K562 (cell line): ENCODE results near the gene TJP3. TPM values are rescaled to one million over a fixed set of nuclear protein-coding genes. Genes with fewer than 3 reads are reported as not detected.
A peak's percentile ranks its signal among the peaks of the same experiment; 100 is the strongest.

Experiments used
- ATAC-seq: fragments of 200-7000 bp; cut with Tn5 transposase; 3 replicates; pipeline ENCODE4 v1.9.1; 2020; ENCODE audit warnings: moderate library complexity
- BruUV-seq: library from RNA; stranded (reverse); fragments of 400-500 nt; replicated peaks from 2 replicates; lab custom pipeline; 2021; lab: Mats Ljungman, UMichigan
- CTCF ChIA-PET: fragments of 300-600 bp; formaldehyde crosslinking; extraction: SDS; loops from one replicate; lab custom pipeline; 2021; ENCODE audit warnings: low intra/inter-chr PET ratio; lab: Yijun Ruan, JAX
- POLR2A ChIA-PET: fragments of 300-600, 350-650 bp; sonication (Branson Sonifier 250); formaldehyde crosslinking; extraction: SDS; loops from one replicate; lab custom pipeline; 2021; ENCODE audit warnings: antibody characterized with exemption, inconsistent platforms; lab: Yijun Ruan, JAX
- DNase-seq, 4 experiments: peaks; one replicate each; pipeline versions ENCODE4 v3.0.0 to v3.0.0-alpha.2; 2011 to 2018; ENCODE audit warnings: low spot score in 3 of 4, mixed read lengths in 3 of 4; ENCODE audit errors: extremely low read depth in 1 of 4
- FAIRE-seq: peaks from 2 replicates; lab custom pipeline; 2011; peaks lifted over from hg19 to GRCh38; lab: Jason Lieb, UNC
- H2AFZ ChIP-seq: 2 replicates; pipeline ENCODE4 v1.6.0; 2011; ENCODE audit warnings: low read depth, low read length, control low read depth, inconsistent platforms
- H3K27ac ChIP-seq: fragments of 200-600 bp; 3 replicates; pipeline ENCODE4 v1.8.0; 2011; ENCODE audit warnings: low read depth, mild to moderate bottlenecking, control low read depth, inconsistent platforms, low read length, moderate library complexity, mixed read lengths; ENCODE audit errors: extremely low read depth
- H3K27me3 ChIP-seq, 2 experiments: fragments of 300-600 bp in 1 of 2; 2 replicates in 1 of 2; 3 replicates in 1 of 2; pipeline versions ENCODE4 v1.6.0 to v1.8.0; 2011; ENCODE audit warnings: inconsistent platforms in 2 of 2, low read length in 2 of 2, mild to moderate bottlenecking in 1 of 2, mixed read lengths in 1 of 2, moderate library complexity in 1 of 2; ENCODE audit not compliant: control insufficient read depth in 2 of 2, insufficient read depth in 2 of 2
- H3K36me3 ChIP-seq: fragments of 300-600 bp; 3 replicates; pipeline ENCODE4 v1.8.0; 2011; ENCODE audit warnings: mild to moderate bottlenecking, low read length, inconsistent platforms; ENCODE audit not compliant: control insufficient read depth, insufficient read depth
- H3K4me1 ChIP-seq, 2 experiments: fragments of 200-600 bp in 1 of 2; replicated peaks in 1 of 2; 2 replicates in 1 of 2; 3 replicates in 1 of 2; pipeline versions ENCODE4 v1.5.1 to v1.8.0; 2011; ENCODE audit warnings: inconsistent platforms in 2 of 2, low read length in 2 of 2, mild to moderate bottlenecking in 1 of 2, mixed read lengths in 1 of 2, moderate library complexity in 1 of 2; ENCODE audit not compliant: control insufficient read depth in 2 of 2, insufficient read depth in 2 of 2
- H3K4me2 ChIP-seq: 2 replicates; pipeline ENCODE4 v1.6.1; 2011; ENCODE audit warnings: low read length, control low read depth, inconsistent platforms, mixed read lengths; ENCODE audit not compliant: insufficient read depth
- H3K4me3 ChIP-seq: fragments of 200-600 bp; sonication (generic), shearing (Covaris generic); 2 replicates; pipeline ENCODE4 v1.5.1; 2016; ENCODE audit warnings: control low read depth, inconsistent platforms
- H3K79me2 ChIP-seq: fragments of 200-600 bp; 3 replicates; pipeline ENCODE4 v1.8.0; 2011; ENCODE audit warnings: low read length, inconsistent platforms; ENCODE audit not compliant: control insufficient read depth, insufficient read depth
- H3K9ac ChIP-seq, 2 experiments: 2 replicates each; pipeline versions ENCODE4 v1.6.0 to v1.6.1; 2011; ENCODE audit warnings: low read depth in 2 of 2, low read length in 2 of 2, control low read depth in 1 of 2, inconsistent platforms in 1 of 2, mild to moderate bottlenecking in 1 of 2, mixed read lengths in 1 of 2; ENCODE audit not compliant: insufficient read depth in 1 of 2
- H3K9me1 ChIP-seq: one replicate; pipeline ENCODE4 v1.6.0; 2011; ENCODE audit warnings: inconsistent platforms, mild to moderate bottlenecking, low read length, moderate library complexity; ENCODE audit not compliant: control insufficient read depth, insufficient read depth
- H3K9me3 ChIP-seq: replicated peaks from 2 replicates; pipeline ENCODE4 v1.5.1; 2011; ENCODE audit warnings: low read depth, low read length, inconsistent platforms; ENCODE audit not compliant: control insufficient read depth, insufficient read depth
- H4K20me1 ChIP-seq: replicated peaks from 2 replicates; pipeline ENCODE4 v1.6.1; 2011; ENCODE audit warnings: low read length, inconsistent platforms, mixed read lengths; ENCODE audit not compliant: control insufficient read depth, insufficient read depth
- ARNT ChIP-seq, 2 experiments: fragments of 450-650 bp; IDR thresholded peaks; 2 replicates each; pipeline ENCODE4 v1.6.1; 2016; ENCODE audit warnings: mild to moderate bottlenecking in 1 of 2
- ILF3 ChIP-seq: fragments of 450-650 bp; IDR thresholded peaks from 2 replicates; pipeline ENCODE4 v1.6.1; 2018; ENCODE audit warnings: antibody characterized with exemption, mild to moderate bottlenecking, moderate library complexity, borderline replicate concordance
- POLR2A ChIP-seq: fragments of 450-650 bp; conservative IDR thresholded peaks from 2 replicates; pipeline ENCODE4 v1.6.1; 2016
- POU5F1 ChIP-seq: fragments of 150-350 bp; IDR thresholded peaks from 2 replicates; pipeline ENCODE4 v1.6.1; 2014; ENCODE audit warnings: borderline replicate concordance, low read length, low read depth, mild to moderate bottlenecking; ENCODE audit not compliant: partially characterized antibody
- RCOR1 ChIP-seq, 2 experiments: IDR thresholded peaks; 2 replicates each; pipeline ENCODE4 v1.6.1; 2012; ENCODE audit warnings: low read depth in 2 of 2, low read length in 2 of 2, borderline replicate concordance in 1 of 2, improper control_type of control experiment in 1 of 2
- SMARCC2 ChIP-seq: fragments of 450-650 bp; IDR thresholded peaks from 2 replicates; pipeline ENCODE4 v1.6.1; 2017; ENCODE audit warnings: antibody characterized with exemption, moderate library complexity, mild to moderate bottlenecking, low read depth
- SRF ChIP-seq, 2 experiments: fragments of 250-450, 450-650 bp in 1 of 2; sonication (Bioruptor Pico) in 1 of 2; sonication (generic) in 1 of 2; formaldehyde crosslinking; IDR thresholded peaks; 2 replicates each; pipeline versions ENCODE4 v1.5.0 to v1.5.1; 2020 to 2022; ENCODE audit warnings: mild to moderate bottlenecking in 1 of 2, missing genetic modification reagents in 1 of 2
- ZBTB12 ChIP-seq: fragments of 250-450 bp; sonication (Bioruptor Pico); IDR thresholded peaks from 2 replicates; pipeline ENCODE4 v1.4.0; 2020
- ZBTB7A ChIP-seq: IDR thresholded peaks from 2 replicates; pipeline ENCODE4 v1.6.1; 2011; ENCODE audit warnings: low read depth, mild to moderate bottlenecking, low read length, moderate library complexity, borderline replicate concordance; ENCODE audit not compliant: control insufficient read depth
- ZC3H8 ChIP-seq: fragments of 450-650 bp; IDR thresholded peaks from 2 replicates; pipeline ENCODE4 v1.6.1; 2017
- ZNF3 ChIP-seq: fragments of 250-450 bp; sonication (Bioruptor Pico); IDR thresholded peaks from 2 replicates; pipeline ENCODE4 v1.5.0; 2021; ENCODE audit warnings: mild to moderate bottlenecking, moderate library complexity
- ZNF586 ChIP-seq: fragments of 450-650 bp; formaldehyde crosslinking; conservative IDR thresholded peaks from 2 replicates; pipeline ENCODE4 v1.4.0; 2020; ENCODE audit warnings: mild to moderate bottlenecking, moderate library complexity
- WGBS: fragments of 100-300 bp; shearing (Covaris generic); methylation state at CpG from one replicate; pipeline ENCODE4 v1.1.6; 2016; ENCODE audit warnings: low coverage, mixed read lengths; ENCODE audit not compliant: insufficient coverage; ENCODE audit errors: missing lambda C conversion rate; 5-methylcytosine and 5-hydroxymethylcytosine counted together
- in situ Hi-C: fragments of 300-500 bp; cut with MboI; formaldehyde crosslinking; loops from 4 replicates; pipeline ENCODE4 v1.15.0; 2018; ENCODE audit warnings: inconsistent platforms, mixed read lengths
- intact Hi-C: fragments of 100-400 bp; cut with micrococcal nuclease; formaldehyde crosslinking; loops from 2 replicates; pipeline ENCODE4 v1.14.2; 2022
- polyA plus RNA-seq, 8 experiments: library from polyadenylated mRNA; depleted of rRNA in 4 of 8; stranded (reverse) in 5 of 8; unstranded in 3 of 8; fragments of >200 nt; fragmentation: Nextera tagmentation in 2 of 8; fragmentation: Illumina TruSeq in 1 of 8; extraction: Ambion mirVana in 2 of 8; extraction: Trizol in 1 of 8; gene quantifications; 2 replicates each; pipeline versions ENCODE4 v1.2.1 to v1.2.3, GENCODE V29; 2011 to 2014; ENCODE audit warnings: inconsistent platforms in 1 of 8, missing spikeins in 1 of 8
- total RNA-seq, 7 experiments: library from RNA; depleted of rRNA in 6 of 7; stranded (reverse); fragments of >200 nt in 6 of 7; fragmentation: Illumina TruSeq in 2 of 7; extraction: Trizol in 2 of 7; gene quantifications; 2 replicates each; pipeline versions ENCODE4 v1.2.1 to v1.2.3, GENCODE V29; 2011 to 2021; ENCODE audit warnings: low replicate concordance in 1 of 7
- TF ChIP-seq, protein P1 (sequence below): fragments of 450-650 bp; IDR thresholded peaks from 2 replicates; pipeline ENCODE4 v1.6.1; 2016; ENCODE audit warnings: missing biosample characterization, missing genetic modification characterization

The TJP3 gene
- total and polyA plus RNA-seq, 9 of the 15 experiments (the other 6 are each of a cell fraction or from before 2014, with no cell fraction given) = 0.11 to 2.4 (median 0.57) TPM; not detected in 1

DNA sequence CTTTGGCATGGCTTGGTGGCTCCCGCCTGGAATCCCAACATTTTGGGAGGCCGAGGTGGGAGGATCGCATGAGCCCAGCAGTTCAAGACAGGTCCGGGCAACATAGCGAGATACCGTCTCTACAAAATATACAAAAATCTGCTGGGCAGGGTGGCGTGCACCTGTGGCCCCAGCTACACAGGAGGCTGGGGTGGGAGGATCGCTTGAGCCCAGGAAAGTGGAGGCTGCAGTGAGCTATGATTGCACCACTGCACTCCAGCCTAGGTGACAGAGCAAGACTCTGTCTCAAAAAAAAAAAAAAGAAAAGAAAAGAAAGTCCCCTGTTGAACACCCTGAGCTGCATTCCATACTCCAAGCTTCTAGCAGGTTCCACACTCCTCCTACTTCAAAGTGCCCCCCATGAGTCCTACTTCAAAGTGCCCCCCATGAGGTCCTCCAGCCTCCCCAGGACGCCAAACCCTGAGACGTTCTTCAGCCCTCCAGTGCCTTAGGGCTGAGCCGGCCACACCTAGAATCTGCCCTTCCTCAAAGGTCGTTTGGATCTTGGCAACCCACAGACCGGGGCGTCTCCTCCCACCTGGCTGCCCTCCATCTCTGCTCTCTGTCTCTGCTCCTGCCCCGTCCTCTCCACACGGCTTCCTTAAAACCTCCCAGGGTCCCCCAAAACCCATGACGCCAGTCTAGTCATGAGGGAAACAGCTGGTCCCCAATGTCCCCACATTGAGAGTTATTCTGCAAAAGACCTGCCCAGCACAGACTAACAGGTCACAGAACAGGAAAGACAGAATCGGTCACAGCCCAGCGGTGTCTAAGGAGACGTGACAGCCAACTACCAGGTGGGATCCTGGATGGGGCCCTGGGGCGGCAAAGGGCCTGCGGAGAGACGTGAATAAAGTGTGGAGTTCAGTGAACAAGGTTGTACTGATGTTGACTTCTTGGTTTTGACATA, 4.8 kb downstream of the TJP3 start:
- WGBS = 35% methylated on average over 22 of the region's 23 CpGs
- TF ChIP-seq, protein P1, sequence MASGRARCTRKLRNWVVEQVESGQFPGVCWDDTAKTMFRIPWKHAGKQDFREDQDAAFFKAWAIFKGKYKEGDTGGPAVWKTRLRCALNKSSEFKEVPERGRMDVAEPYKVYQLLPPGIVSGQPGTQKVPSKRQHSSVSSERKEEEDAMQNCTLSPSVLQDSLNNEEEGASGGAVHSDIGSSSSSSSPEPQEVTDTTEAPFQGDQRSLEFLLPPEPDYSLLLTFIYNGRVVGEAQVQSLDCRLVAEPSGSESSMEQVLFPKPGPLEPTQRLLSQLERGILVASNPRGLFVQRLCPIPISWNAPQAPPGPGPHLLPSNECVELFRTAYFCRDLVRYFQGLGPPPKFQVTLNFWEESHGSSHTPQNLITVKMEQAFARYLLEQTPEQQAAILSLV (tag) = no peak
- no peak for TF ChIP-seq ZBTB7A
- no peak for TF ChIP-seq ZBTB12 (CRISPR knock-in tag)
- TF ChIP-seq RCOR1 (IDR thresholded peaks at IDR 0.05; ENCODE audit: borderline replicate concordance in 1 of 2, low read depth in 2 of 2, low read length in 2 of 2) = no peak
- TF ChIP-seq POU5F1 = no peak
- no peak for TF ChIP-seq ARNT (IDR thresholded peaks at IDR 0.05)
- no peak for TF ChIP-seq POLR2A
- no peak for TF ChIP-seq ILF3
- no peak for TF ChIP-seq ZNF586 (CRISPR knock-in tag)
- no peak for TF ChIP-seq SMARCC2
- no peak for TF ChIP-seq ZC3H8
- TF ChIP-seq ZNF3 (CRISPR knock-in tag) = no peak
- TF ChIP-seq SRF (CRISPR knock-in tag; IDR thresholded peaks at IDR 0.05) = no peak
- no peaks in the 10 kb centered on the region for H3K27me3 ChIP-seq
- no peaks in the 10 kb centered on the region for H3K36me3 ChIP-seq
- no peak overlapping the region for H3K27ac ChIP-seq
- in situ Hi-C loops (no loop called here), intact Hi-C loops (no loop called here)
- H3K4me1 ChIP-seq = peaks cover 9 to 34% of the 10 kb centered on the region in 2 experiments; a peak in 3 of 5 replicates
- no peak for FAIRE-seq
- H3K4me2 ChIP-seq = no peak overlapping the region
- no peak for DNase-seq
- ChIA-PET POLR2A (interaction anchor here (0.5 kb wide), 1 partner anchor 46 kb away, joined by 3 read pairs; no protein-coding TSS in a partner anchor), CTCF (no interaction called here)
- H3K4me3 ChIP-seq = no peak overlapping the region
- H3K9me1 ChIP-seq = no peaks in the 10 kb centered on the region
- H2AFZ ChIP-seq = peak overlapping the region; percentile 54
- no peaks in the 10 kb centered on the region for H3K79me2 ChIP-seq
- no TSS peak for BruUV-seq
- peak; percentile 28; the same call in 2 of the 3 replicates for ATAC-seq
- H3K9ac ChIP-seq = peak overlapping the region in 1 of 2 experiments; percentile 85; a peak in 1 of 4 replicates
- no peaks in the 10 kb centered on the region for H4K20me1 ChIP-seq
- H3K9me3 ChIP-seq = no peaks in the 10 kb centered on the region
